ENCODE measurements around the gene CNTN2.

DNA sequence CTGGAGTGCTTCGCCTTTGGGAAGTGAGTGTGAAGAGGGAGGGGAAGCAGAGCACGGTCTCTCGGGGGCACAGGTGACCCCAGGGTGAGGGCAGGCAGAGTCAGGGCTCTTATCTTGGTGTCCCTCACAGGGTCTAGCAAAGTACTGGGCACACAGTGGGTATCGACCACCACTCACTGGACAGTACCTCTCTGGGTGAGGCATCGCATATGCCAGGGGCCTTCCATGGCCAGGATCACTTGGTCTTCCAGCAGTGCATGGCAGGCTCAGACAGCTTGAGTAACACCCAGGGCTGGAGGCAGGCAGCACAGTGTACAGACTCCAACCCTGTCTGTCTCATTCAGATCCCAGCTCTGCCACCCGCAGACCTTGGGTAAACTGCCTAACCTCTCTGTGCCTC is 16.6 kb downstream of the CNTN2 start:
- TF ChIP-seq, protein P1, sequence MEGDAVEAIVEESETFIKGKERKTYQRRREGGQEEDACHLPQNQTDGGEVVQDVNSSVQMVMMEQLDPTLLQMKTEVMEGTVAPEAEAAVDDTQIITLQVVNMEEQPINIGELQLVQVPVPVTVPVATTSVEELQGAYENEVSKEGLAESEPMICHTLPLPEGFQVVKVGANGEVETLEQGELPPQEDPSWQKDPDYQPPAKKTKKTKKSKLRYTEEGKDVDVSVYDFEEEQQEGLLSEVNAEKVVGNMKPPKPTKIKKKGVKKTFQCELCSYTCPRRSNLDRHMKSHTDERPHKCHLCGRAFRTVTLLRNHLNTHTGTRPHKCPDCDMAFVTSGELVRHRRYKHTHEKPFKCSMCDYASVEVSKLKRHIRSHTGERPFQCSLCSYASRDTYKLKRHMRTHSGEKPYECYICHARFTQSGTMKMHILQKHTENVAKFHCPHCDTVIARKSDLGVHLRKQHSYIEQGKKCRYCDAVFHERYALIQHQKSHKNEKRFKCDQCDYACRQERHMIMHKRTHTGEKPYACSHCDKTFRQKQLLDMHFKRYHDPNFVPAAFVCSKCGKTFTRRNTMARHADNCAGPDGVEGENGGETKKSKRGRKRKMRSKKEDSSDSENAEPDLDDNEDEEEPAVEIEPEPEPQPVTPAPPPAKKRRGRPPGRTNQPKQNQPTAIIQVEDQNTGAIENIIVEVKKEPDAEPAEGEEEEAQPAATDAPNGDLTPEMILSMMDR (IDR thresholded peaks at IDR 0.05): no peak
- TF ChIP-seq, protein P2, sequence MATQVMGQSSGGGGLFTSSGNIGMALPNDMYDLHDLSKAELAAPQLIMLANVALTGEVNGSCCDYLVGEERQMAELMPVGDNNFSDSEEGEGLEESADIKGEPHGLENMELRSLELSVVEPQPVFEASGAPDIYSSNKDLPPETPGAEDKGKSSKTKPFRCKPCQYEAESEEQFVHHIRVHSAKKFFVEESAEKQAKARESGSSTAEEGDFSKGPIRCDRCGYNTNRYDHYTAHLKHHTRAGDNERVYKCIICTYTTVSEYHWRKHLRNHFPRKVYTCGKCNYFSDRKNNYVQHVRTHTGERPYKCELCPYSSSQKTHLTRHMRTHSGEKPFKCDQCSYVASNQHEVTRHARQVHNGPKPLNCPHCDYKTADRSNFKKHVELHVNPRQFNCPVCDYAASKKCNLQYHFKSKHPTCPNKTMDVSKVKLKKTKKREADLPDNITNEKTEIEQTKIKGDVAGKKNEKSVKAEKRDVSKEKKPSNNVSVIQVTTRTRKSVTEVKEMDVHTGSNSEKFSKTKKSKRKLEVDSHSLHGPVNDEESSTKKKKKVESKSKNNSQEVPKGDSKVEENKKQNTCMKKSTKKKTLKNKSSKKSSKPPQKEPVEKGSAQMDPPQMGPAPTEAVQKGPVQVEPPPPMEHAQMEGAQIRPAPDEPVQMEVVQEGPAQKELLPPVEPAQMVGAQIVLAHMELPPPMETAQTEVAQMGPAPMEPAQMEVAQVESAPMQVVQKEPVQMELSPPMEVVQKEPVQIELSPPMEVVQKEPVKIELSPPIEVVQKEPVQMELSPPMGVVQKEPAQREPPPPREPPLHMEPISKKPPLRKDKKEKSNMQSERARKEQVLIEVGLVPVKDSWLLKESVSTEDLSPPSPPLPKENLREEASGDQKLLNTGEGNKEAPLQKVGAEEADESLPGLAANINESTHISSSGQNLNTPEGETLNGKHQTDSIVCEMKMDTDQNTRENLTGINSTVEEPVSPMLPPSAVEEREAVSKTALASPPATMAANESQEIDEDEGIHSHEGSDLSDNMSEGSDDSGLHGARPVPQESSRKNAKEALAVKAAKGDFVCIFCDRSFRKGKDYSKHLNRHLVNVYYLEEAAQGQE (IDR thresholded peaks at IDR 0.05; ENCODE audit: insufficient read depth in 1 of 2, low read depth in 2 of 2, low read length in 1 of 2): no peak
- TF ChIP-seq POLR2AphosphoS5 (IDR thresholded peaks at IDR 0.05; ENCODE audit: low read depth, low read length) (no peak), SIN3A (IDR thresholded peaks at IDR 0.05; ENCODE audit: borderline replicate concordance, insufficient read depth, low read depth, low read length) (no peak), TCF7L2 (IDR thresholded peaks at IDR 0.05; ENCODE audit: low read depth, low read length) (no peak)

Measured in Panc1 (cell line).